HG03575 (cell line): ENCODE results near the gene SNTG2.
"Not testable (repeated sequence)": the region's sequence is repeated elsewhere in the genome, so short reads cannot be mapped to it uniquely, and the experiment has no call there.

Experiments
- ATAC-seq: cut with Tn5 transposase; IDR thresholded peaks from one replicate; pipeline ENCODE4 v1.9.1; 2021; ENCODE audit not compliant: unreplicated experiment, insufficient number of reproducible peaks, low FRiP score; ENCODE audit errors: extremely low read depth

Gene SNTG2

GRCh38 chr2:1400943-1401735, 450.5 kb downstream of the SNTG2 start:
- ATAC-seq = no peak

DNA sequence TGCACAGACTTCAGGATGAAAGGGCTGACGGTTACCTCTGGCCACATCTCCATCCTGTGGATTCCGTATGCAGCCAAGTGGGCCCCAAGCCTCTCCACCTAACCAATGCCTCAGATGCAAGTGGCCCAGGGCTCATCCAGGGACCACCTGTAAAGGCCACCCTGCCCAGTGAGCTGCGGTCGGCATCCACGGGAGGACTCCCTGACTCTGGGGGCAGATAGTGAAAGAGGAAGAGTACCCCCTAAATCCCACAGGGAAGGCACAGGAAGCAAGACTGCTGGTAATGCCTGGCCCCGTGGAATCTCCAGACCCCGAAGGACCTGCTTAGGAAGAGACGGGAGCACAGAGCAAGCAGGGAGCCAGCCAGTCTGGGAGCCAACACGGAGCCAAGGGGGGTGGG, 451.4 kb downstream of the SNTG2 start:
- ATAC-seq = no peak

- no peak for ATAC-seq
Observed at GRCh38 chr2:1403565-1403964, 452.9 kb downstream of the SNTG2 start.

DNA sequence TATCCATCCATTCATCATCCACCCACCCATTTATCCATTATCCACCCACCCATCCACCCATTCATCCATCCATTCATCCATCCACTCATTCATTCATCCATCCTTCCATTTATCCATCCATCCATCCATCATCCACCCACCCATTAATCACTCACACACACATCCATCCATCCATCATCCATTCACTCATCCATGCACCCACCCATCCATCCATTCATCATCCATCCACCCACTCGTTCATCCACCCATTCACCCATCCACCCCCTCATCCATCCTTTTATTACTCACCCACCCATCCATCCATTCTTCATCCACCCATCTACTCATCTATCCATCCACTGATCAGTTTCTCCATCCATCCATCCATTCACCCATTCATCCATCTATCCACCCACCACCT, 454.5 kb downstream of the SNTG2 start:
- ATAC-seq = no peak

DNA sequence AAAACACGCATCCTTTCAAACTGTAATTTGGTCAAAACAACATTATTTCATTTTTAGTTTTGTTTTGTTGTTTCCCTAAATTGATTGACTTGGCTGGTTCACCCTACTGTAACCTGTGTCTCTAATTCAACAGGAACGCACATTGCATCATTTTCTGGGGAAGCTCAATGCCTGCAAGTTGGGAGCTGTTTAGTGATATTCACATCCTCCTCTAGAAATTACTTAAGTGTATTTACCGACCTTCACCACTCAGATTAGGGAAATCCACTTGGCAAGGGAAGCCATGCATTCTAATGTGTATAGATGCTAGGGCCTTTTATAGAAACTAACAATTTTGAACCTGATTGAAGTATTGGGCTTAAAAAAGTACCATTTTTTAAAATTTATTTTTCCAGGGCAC, 455.3 kb downstream of the SNTG2 start:
- no peak for ATAC-seq

GRCh38 chr2:1406434-1406833, 455.8 kb downstream of the SNTG2 start:
- ATAC-seq = no peak

- ATAC-seq = no peak
Observed at GRCh38 chr2:1407950-1408675, 457.5 kb downstream of the SNTG2 start.

- ATAC-seq = no peak
Observed at GRCh38 chr2:1413156-1413710, 462.6 kb downstream of the SNTG2 start, which contains the start of gene TPO. TSS of gene TPO (plus strand) at chr2:1413463. CDS start at chr2:1414409, 946 bp downstream.

DNA sequence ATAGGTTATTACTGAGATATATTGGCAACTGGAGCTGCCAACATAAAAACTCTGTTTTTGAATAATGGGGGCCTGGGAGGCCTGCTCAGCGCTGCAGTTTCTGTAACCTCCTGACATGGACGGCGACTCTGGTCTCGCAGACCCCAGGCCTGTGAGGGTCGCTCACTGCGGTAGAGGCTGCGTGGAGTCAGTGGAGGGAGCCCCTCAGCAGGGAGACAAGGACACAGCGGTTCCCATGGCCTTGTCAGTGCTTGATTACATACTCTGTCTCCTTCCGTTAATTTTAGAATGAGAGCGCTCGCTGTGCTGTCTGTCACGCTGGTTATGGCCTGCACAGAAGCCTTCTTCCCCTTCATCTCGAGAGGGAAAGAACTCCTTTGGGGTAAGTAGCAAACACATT, 463.5 kb downstream of the SNTG2 start:
- ATAC-seq = no peak

- not testable (repeated sequence) for ATAC-seq
Observed at GRCh38 chr2:1414901-1415300, 464.3 kb downstream of the SNTG2 start.

DNA sequence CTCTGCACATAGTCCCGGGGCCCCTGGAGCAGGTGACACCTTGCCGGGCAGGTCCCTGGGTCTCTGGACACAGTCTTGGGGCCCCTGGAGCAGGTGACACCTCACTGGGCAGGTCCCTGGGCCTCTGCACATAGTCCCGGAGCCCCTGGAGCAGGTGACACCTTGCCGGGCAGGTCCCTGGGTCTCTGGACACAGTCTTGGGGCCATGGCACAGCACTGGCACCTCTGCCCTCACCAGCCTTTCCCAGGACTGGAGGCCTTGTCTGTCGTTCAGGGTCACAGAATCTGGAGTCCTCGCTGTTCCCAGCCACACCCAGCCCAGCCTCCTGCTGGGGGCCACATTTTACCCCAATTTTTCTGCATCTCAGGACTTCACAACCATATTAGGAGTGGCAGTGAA, 464.9 kb downstream of the SNTG2 start:
- ATAC-seq = no peak
